Activated CD4-positive, CD25-positive, alpha-beta regulatory T cell treated with anti-CD3 and anti-CD28 coated beads, Interleukin-2, amount 50 U/mL, for 24 hours (primary cell): ENCODE results near the gene VAC14.

Experiments used
- ATAC-seq, 2 donors: fragments of 150-1000 bp; cut with Tn5 transposase; one replicate each; pipeline ENCODE4 v1.10.0; 2021; ENCODE audit warnings: mild to moderate bottlenecking in 1 of 2, moderate library complexity in 1 of 2

The VAC14 gene

GRCh38 chr16:70691223-70692129 lies 109.5 kb downstream of the VAC14 start:
- no peak for ATAC-seq

- no peak for ATAC-seq
These were observed 110.7 kb downstream of the VAC14 start for GRCh38 chr16:70689970-70690891.

- no peak for ATAC-seq
These were observed 111.7 kb downstream of the VAC14 start for GRCh38 chr16:70689035-70689969.

GRCh38 chr16:70688246-70688742 lies 112.7 kb downstream of the VAC14 start:
- no peak for ATAC-seq

- no peak for ATAC-seq
These were observed 113.2 kb downstream of the VAC14 start for GRCh38 chr16:70687671-70688245.

- ATAC-seq = no peak
These were observed 113.9 kb downstream of the VAC14 start for GRCh38 chr16:70687102-70687511.

- no peak for ATAC-seq
These were observed 114.4 kb downstream of the VAC14 start for GRCh38 chr16:70686376-70687101.

- peak; percentile 15 to 17 for ATAC-seq
These were observed 115.0 kb downstream of the VAC14 start, which contains the start of gene MTSS2 for GRCh38 chr16:70685938-70686375. MTSS2 (minus strand) TSS chr16:70686053; CDS start chr16:70685791, 262 bp downstream.

GRCh38 chr16:70685061-70685937 lies 115.7 kb downstream of the VAC14 start:
- ATAC-seq = peak; percentile 25 to 49

GRCh38 chr16:70684146-70685060 lies 116.6 kb downstream of the VAC14 start:
- ATAC-seq = no peak

- ATAC-seq = no peak
These were observed 117.6 kb downstream of the VAC14 start for GRCh38 chr16:70683146-70683944.

- no peak for ATAC-seq
These were observed 118.5 kb downstream of the VAC14 start for GRCh38 chr16:70682239-70683145.

GRCh38 chr16:70681382-70682238 lies 119.3 kb downstream of the VAC14 start:
- no peak for ATAC-seq

- no peak for ATAC-seq
These were observed 120.2 kb downstream of the VAC14 start for GRCh38 chr16:70680495-70681381.
